Keratinocyte (primary cell): Measurements from ENCODE around the gene UBR7.
"Not testable (repeated sequence)": the region's sequence is repeated elsewhere in the genome, so short reads cannot be mapped to it uniquely, and the experiment has no call there.

Experiments
- CTCF ChIP-seq, 3 experiments: IDR thresholded peaks in 1 of 3; conservative IDR thresholded peaks in 1 of 3; optimal IDR thresholded peaks in 1 of 3; 2 replicates in 2 of 3; 3 replicates in 1 of 3; pipeline versions ENCODE3 to v1.5.1; 2011; ENCODE audit warnings: low read length in 3 of 3, mild to moderate bottlenecking in 3 of 3, moderate library complexity in 2 of 3, control low read depth in 1 of 3, inconsistent platforms in 1 of 3; ENCODE audit not compliant: insufficient read depth in 2 of 3; ENCODE audit errors: extremely low read depth in 1 of 3
- EZH2 ChIP-seq: IDR thresholded peaks from one replicate; pipeline ENCODE4 v1.6.1; 2012; ENCODE audit warnings: inconsistent platforms, mild to moderate bottlenecking, low read length, moderate library complexity

- TF ChIP-seq CTCF (optimal IDR thresholded peaks at IDR 0.05 in 1 of 3, IDR thresholded peaks at IDR 0.05 in 1 of 3, conservative IDR thresholded peaks at IDR 0.05 in 1 of 3; ENCODE audit: extremely low read depth in 1 of 3, insufficient read depth in 2 of 3, low read length in 3 of 3); EZH2: not testable (repeated sequence)
These were observed 36.9 kb upstream of the UBR7 start for GRCh38 chr14:93170141-93170540.
